ENCODE results near the gene STK10. TPM values are rescaled to one million over a fixed set of nuclear protein-coding genes. Genes with fewer than 3 reads are reported as not detected.

Gene STK10
- total and polyA plus RNA-seq, 2 of the 8 experiments (the other 6 are each of a cell fraction or from before 2014, with no cell fraction given): 10.5 to 21.4 TPM

DNA sequence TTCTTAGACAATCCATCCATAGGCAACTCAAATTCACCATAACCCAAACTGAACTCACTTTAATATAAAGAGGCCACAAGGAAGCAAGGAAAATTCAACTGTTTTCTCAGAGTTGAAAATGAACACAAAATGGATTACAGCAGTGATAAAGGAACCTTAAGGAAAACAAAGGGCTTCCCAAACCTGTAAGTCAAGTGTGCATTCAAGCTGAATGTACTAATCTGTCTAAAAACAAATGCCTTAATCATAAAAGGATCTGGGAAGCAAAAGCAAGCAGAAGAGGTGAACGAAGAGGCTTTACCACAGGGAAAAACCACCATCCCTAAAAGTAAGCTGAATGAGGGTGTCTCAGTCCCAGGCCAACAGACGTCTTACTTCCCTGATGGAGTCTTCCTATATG, 195.2 kb downstream of the STK10 start (continued):
- TF ChIP-seq JUN (IDR thresholded peaks at IDR 0.05; ENCODE audit: low read depth, low read length) (no peak), YY1 (IDR thresholded peaks at IDR 0.05; ENCODE audit: low read depth, low read length) (no peak), EZH2 (IDR thresholded peaks at IDR 0.05; ENCODE audit: low read depth, low read length, severe bottlenecking) (no peak), KDM5A (IDR thresholded peaks at IDR 0.05; ENCODE audit: low read length) (no peak), GTF2F1 (IDR thresholded peaks at IDR 0.05; ENCODE audit: borderline replicate concordance, low read depth, low read length) (no peak), FOSL1 (IDR thresholded peaks at IDR 0.05; ENCODE audit: insufficient read depth, low read depth, low read length) (no peak), RAD21 (IDR thresholded peaks at IDR 0.05 in 1 of 2, conservative IDR thresholded peaks at IDR 0.05 in 1 of 2; ENCODE audit: low read depth in 2 of 2, low read length in 2 of 2) (no peak)

Measured in H1 (cell line).